ENCODE measurements around the gene CDC42EP4. TPM values are rescaled to one million over a fixed set of nuclear protein-coding genes. Genes with fewer than 3 reads are reported as not detected.

Gene CDC42EP4
- 36.4 and 54.8 TPM in 2 replicates for total RNA-seq

- DNase-seq (ENCODE audit: low read depth) = peak; percentile 97
- peak within 1 kb of the TSS; percentile 92 for H3K4me3 ChIP-seq (ENCODE audit: low read depth, low read length)
- no peak for TF ChIP-seq CTCF (IDR thresholded peaks at IDR 0.05; ENCODE audit: insufficient read depth, low read depth, low read length)
Observed at GRCh38 chr17:73311781-73312641, at the start of gene CDC42EP4. TSS of gene CDC42EP4 (minus strand) at chr17:73312001. CDS start at chr17:73286500, 25,501 bp downstream.

- no peak for TF ChIP-seq CTCF (IDR thresholded peaks at IDR 0.05; ENCODE audit: insufficient read depth, low read depth, low read length)
- DNase-seq (ENCODE audit: low read depth) = no peak
- no peak overlapping the region for H3K4me3 ChIP-seq (ENCODE audit: low read depth, low read length)
Observed at GRCh38 chr17:73360961-73361761, 49.4 kb upstream of the CDC42EP4 start.

GRCh38 chr17:73359987-73360410, 48.2 kb upstream of the CDC42EP4 start:
- no peak overlapping the region for H3K4me3 ChIP-seq (ENCODE audit: low read depth, low read length)
- TF ChIP-seq CTCF (IDR thresholded peaks at IDR 0.05; ENCODE audit: insufficient read depth, low read depth, low read length) = no peak
- no peak for DNase-seq (ENCODE audit: low read depth)

- no peak for DNase-seq (ENCODE audit: low read depth)
- H3K4me3 ChIP-seq (ENCODE audit: low read depth, low read length) = no peak overlapping the region
- no peak for TF ChIP-seq CTCF (IDR thresholded peaks at IDR 0.05; ENCODE audit: insufficient read depth, low read depth, low read length)
Observed at GRCh38 chr17:73359352-73359751, 47.6 kb upstream of the CDC42EP4 start.

GRCh38 chr17:73358668-73359067, 46.9 kb upstream of the CDC42EP4 start:
- no peak for DNase-seq (ENCODE audit: low read depth)
- no peak overlapping the region for H3K4me3 ChIP-seq (ENCODE audit: low read depth, low read length)
- no peak for TF ChIP-seq CTCF (IDR thresholded peaks at IDR 0.05; ENCODE audit: insufficient read depth, low read depth, low read length)

- no peak for DNase-seq (ENCODE audit: low read depth)
- no peak overlapping the region for H3K4me3 ChIP-seq (ENCODE audit: low read depth, low read length)
- TF ChIP-seq CTCF (IDR thresholded peaks at IDR 0.05; ENCODE audit: insufficient read depth, low read depth, low read length) = no peak
Observed at GRCh38 chr17:73357981-73358380, 46.2 kb upstream of the CDC42EP4 start.

Measured in fibroblast of villous mesenchyme (primary cell).